Glomerular visceral epithelial cell (primary cell): ENCODE measurements around the gene NRG3.
"Not testable (repeated sequence)": the region's sequence is repeated elsewhere in the genome, so short reads cannot be mapped to it uniquely, and the experiment has no call there.

ENCODE experiments used
- DNase-seq: peaks from one replicate; pipeline ENCODE4 v3.0.0-alpha.2; 2016; ENCODE audit errors: extremely low spot score

NRG3 gene

DNA sequence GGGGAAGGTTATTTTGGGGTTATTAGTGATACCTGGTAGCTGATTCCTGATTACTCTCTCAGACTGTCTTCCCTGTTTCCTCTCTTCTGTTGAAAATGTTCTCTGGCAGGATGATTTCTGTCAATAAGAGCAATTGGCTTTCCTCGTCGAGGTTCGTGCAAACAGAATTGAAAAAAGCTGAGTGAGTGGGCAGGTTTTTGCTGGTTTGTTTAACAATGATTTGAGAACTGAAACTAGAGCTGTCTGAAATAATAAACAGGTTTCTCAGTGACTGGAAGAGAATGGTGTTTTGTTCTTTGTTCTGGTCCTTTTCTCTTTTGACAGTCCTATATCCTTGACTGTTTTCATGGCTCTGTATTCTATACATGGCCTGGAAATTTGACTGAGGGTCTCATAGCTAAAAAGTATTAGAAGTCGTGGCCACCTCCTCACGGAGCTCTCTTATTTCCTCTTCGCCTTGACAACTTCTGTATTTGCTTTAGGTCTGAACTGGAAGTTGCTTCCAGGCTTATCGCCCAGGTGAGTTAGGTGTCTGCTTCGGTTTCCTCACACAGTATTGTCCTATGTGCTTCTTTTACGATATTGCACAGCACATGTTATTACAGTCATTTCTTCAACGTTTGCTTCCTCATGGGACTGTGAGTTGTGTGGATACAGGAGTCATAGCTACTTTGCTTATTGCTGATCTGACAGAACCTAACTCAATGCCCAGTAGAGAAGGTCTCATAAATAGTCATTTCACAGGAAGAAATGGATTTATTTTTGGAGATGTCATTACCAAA is 403.6 kb downstream of the NRG3 start:
- no peak for DNase-seq

GRCh38 chr10:82282782-82283456 is 407.9 kb downstream of the NRG3 start:
- no peak for DNase-seq

DNA sequence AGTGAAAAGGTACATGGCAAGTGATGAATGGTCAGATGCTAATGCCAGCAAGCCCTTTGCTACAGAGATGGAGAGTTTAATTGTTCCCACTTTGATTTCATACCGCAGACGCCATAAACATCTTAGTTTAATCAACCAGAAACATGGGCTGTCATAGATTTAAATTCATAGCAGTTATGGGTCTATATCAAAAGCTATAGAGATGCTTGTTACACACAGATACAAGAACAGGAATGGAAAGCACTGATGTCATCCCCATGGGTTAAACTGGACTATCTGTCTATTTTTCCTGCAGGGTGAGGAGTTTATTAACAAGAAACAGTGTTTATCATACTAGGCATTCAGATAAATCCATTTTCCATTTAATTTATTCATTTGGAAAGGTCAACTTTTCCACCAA is 409.2 kb downstream of the NRG3 start:
- no peak for DNase-seq

GRCh38 chr10:82288461-82288881 is 413.5 kb downstream of the NRG3 start:
- DNase-seq, result peak; percentile 4

- no peak for DNase-seq
Measured at GRCh38 chr10:82289945-82290344, 415.0 kb downstream of the NRG3 start.

- no peak for DNase-seq
Measured at GRCh38 chr10:82294874-82295378, 419.9 kb downstream of the NRG3 start.

DNA sequence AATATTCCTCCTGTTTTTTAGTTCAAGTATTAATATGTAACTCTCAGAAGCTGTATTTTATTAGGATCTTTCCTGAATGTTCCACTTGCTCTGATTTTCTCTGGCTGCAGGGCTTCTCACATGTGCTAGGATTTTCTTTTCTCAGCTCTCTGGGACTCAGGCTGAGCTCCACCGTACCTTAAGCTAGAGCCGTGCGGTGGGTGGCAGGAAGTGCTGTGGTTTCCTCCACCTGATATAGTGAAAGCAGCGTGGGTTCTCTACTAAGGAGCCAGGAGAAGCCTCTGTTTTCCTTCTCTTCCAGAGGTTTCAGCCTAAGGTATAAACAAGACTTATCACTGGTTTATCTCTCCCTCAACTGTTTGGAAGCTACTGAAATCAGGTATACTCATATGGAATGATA is 433.6 kb downstream of the NRG3 start:
- DNase-seq, result no peak

- DNase-seq, result no peak
Measured at GRCh38 chr10:82310839-82311238, 435.8 kb downstream of the NRG3 start.

DNA sequence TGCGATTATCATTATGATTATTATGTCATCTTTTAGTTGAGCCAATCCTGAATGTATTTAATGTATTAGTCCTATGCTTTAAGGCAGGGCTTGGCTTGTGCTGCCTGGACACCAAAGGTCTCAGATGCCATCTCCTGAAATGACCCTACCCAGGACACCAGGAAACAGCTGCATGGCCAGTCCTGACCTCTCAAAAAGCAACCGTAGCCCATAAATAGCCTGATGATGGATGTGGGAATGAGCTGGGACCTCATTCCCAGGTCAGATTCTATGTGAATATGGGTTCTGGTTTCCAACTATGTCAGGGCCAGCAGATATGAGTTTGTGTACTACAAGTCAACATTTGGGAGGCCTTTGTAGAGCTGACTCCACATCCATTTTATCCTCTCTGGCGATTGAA is 438.4 kb downstream of the NRG3 start:
- no peak for DNase-seq

GRCh38 chr10:82318534-82318933 is 443.5 kb downstream of the NRG3 start:
- DNase-seq, result no peak

- no peak for DNase-seq
Measured at GRCh38 chr10:82319074-82319473, 444.1 kb downstream of the NRG3 start.

GRCh38 chr10:82319562-82319961 is 444.6 kb downstream of the NRG3 start:
- no peak for DNase-seq

- no peak for DNase-seq
Measured at GRCh38 chr10:82321724-82322123, 446.7 kb downstream of the NRG3 start.

DNA sequence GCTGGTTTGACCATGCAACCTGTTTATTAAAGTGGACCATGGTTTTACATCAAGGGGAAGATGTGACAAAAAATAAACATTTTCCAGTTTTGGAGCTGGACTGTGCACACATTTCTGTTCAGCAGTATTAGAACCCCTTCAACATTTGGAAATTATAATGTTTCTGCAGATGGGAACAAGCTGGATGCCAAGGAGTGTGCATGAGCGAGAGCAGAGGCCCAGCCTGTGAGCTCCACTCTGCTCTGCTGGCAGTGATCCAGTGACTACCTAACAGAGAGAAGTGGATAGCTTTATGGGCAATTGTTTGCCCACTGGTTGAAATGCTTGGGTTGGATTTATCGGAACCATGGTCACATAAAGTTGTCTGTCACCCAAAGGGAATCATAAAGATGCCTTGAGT is 456.7 kb downstream of the NRG3 start:
- DNase-seq, result no peak

DNA sequence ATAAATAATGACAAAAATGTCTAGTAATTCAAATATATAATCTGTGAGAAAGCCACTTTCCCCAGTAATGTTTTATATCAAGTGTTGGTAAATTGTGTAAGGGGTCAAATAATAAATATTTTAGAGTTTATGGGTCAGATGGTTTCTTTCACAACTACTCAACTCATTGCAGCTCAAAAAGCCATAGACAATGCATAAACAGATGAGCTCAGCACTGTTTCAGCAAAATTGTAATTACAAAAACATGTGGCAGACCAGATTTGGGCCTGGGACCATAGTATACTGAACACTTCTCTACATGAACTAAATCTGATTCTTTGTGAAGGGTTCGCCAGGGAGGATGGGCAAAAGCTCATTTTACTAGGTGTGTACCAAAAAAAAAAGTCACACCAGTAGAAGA is 460.8 kb downstream of the NRG3 start:
- no peak for DNase-seq

DNA sequence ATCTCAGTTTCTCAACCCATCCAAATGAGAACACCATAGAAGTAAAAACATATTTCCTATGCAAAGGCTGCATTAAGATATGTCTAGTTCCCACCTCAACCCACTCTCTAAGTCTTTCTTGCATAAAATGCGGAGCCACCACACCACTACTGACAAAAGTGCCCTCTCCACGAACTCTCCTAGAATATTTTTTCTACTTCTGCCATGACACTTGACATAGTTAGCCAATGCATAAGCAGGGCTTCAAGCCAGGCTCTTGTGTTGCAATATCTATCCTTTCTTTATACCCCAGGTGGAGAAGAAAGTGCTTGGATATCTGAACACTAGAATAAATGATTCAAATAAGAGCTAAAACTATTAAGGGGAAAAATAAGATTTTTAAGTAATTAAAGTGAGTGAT is 465.2 kb downstream of the NRG3 start:
- no peak for DNase-seq

DNA sequence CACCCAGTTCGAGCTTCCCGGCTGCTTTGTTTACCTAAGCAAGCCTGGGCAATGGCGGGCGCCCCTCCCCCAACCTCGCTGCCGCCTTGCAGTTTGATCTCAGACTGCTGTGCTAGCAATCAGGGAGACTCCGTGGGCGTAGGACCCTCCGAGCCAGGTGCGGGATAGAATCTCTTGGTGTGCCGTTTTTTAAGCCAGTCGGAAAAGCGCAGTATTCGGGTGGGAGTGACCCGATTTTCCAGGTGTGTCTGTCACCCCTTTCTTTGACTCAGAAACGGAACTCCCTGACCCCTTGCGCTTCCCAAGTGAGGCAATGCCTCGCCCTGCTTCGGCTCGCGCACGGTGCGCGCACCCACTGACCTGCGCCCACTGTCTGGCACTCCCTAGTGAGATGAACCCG is 474.6 kb downstream of the NRG3 start:
- DNase-seq, result not testable (repeated sequence)

DNA sequence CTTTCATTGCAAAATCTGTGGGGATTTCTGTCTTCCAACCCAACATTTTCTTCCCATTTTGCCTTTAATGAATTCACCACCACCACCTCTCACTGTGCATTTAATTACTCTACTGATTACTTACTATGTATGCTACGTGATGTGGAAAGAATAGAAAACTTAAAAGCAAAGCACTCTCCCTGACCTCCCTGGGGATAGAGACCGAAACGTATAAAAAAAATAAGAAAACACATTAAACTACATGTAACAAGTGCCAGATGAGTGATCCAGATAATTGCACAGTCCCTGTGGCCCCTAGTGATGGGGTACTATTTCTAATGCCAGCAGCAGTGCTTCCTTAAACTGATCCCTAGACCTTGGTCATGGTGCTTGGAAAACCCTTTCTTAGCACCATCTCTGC is 478.4 kb downstream of the NRG3 start:
- DNase-seq, result no peak

DNA sequence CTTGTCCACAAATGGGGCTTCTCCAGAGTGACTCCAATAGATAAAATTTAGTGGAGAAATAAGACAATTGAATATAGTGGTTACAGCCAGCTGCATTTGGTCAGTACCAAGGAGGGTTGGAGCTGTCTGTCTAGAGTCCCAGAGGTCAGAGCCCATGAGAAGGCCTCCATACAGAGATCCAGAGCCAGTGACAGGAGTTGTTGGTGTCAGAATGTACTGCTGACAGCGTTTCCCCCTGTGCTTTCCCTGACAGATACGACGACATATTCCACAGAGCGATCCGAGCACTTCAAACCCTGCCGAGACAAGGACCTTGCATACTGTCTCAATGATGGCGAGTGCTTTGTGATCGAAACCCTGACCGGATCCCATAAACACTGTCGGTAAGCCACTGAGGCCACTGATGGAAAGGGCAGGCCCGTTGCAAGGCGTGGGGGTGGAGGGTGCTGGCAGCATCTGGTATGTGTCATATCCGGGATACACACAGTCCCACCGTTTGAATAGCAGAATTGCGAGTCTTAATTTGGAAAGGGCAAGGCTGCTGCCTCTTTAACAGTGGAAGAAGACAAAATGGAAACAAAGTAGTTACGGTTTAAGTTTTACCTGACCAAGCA is 483.6 kb downstream of the NRG3 start:
- no peak for DNase-seq

DNA sequence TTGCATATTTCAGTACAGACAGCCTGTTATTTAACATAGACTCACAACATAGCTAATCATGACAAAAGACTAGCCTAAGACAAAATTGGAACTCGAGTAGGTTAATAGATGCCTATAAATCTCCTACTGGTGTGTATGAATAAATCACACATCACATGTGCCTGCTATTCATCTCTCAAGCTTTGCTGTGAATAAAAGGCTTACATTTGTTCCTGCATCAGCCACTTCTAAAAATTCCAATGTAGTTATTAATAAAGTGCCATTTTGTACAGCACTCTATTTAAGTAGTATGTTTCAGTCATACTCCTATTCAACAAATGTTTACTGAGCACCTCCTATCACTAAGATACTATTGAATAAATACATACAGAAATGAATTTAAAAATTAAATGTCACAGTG is 486.3 kb downstream of the NRG3 start:
- DNase-seq, result no peak

DNA sequence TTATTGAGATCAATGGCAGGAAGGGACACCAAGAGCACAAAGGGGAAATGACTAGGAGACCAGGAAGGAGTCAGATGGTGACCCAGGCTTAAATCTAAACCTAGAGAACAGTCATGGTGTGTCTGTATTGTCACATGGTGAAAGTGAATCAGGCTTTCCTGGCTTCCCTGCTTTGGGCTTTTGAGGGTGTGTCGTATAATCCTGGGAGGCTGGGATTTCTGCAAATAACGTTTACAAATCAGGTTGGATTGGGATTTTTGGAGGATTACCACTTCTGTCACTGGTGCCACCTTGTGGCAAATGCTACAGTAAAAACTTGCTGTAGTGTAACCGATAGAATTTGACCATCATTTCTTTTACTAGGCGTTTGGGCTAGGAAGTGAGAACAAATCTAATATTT is 502.6 kb downstream of the NRG3 start:
- no peak for DNase-seq

DNA sequence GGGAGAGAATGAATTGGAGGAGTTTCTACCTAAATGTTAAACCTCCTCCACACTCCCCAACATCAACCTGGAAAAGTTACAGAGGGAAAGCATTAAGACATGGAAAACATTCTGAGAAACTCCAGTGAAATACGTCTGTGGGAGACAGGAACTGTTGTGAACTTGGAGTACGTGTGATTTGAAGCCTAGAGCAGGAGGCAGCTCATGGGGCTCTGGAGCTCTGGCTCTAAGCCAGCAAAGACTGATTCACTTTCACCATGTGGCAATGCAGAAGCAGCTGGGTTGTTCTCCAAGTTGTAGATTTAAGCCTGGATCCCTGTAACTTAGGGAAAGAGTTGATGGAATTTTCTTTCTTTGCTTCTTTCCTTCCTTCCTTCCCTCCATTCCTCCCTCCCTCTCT is 503.2 kb downstream of the NRG3 start:
- no peak for DNase-seq

DNA sequence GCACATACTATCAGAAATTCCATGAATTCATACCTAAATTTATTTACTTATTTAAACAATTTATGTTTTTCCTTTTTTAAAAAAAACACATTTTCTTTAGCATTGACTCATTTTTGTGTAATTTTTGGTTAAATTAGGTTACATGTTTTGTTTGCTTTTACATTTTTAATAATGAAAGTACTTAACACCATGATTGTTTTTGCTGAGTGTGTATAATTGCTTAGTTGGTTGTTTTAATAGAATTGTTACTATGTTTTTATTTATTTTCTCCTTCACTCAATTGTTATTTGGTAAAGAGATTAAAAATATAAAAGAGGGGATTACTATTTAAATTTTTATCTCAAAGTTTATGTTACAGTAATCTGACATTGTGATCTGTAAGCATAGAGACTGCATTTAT is 508.4 kb downstream of the NRG3 start:
- no peak for DNase-seq
